HepG2 (cell line): ENCODE measurements around the gene NCOR2. TPM values are rescaled to one million over a fixed set of nuclear protein-coding genes. Genes with fewer than 3 reads are reported as not detected.

ENCODE experiments used
- DRAP1 ChIP-seq: IDR thresholded peaks from 2 replicates; pipeline ENCODE4 v1.6.1; 2016; ENCODE audit warnings: missing genetic modification reagents, missing compliant biosample characterization
- ETS1 ChIP-seq: sonication (generic); formaldehyde crosslinking; IDR thresholded peaks from 2 replicates; pipeline ENCODE4 v1.4.0; 2020; ENCODE audit warnings: missing genetic modification reagents
- HOXA3 ChIP-seq: sonication (generic); formaldehyde crosslinking; IDR thresholded peaks from 2 replicates; pipeline ENCODE4 v1.5.0; 2020; ENCODE audit warnings: missing genetic modification reagents
- KAT8 ChIP-seq: IDR thresholded peaks from 2 replicates; pipeline ENCODE4 v1.6.1; 2016; ENCODE audit warnings: missing genetic modification reagents, missing compliant biosample characterization
- MLLT10 ChIP-seq: sonication (generic); formaldehyde crosslinking; IDR thresholded peaks from 2 replicates; pipeline ENCODE4 v1.4.0; 2020; ENCODE audit warnings: missing genetic modification reagents
- MXD1 ChIP-seq: sonication (generic); formaldehyde crosslinking; IDR thresholded peaks from 2 replicates; pipeline ENCODE4 v1.4.0; 2020; ENCODE audit warnings: mild to moderate bottlenecking, missing genetic modification reagents
- NFRKB ChIP-seq: fragments of 450-650 bp; IDR thresholded peaks from 2 replicates; pipeline ENCODE4 v1.6.1; 2017
- RBM39 ChIP-seq: fragments of 200-400 bp; formaldehyde crosslinking; IDR thresholded peaks from one replicate; pipeline ENCODE4 v1.6.1; 2018; ENCODE audit warnings: antibody characterized with exemption, mild to moderate bottlenecking, low read depth, low read length; ENCODE audit not compliant: poor library complexity, severe bottlenecking
- SNAPC4 ChIP-seq: sonication (generic); formaldehyde crosslinking; IDR thresholded peaks from 2 replicates; pipeline ENCODE4 v1.4.0; 2020; ENCODE audit warnings: mild to moderate bottlenecking, missing genetic modification reagents
- ZBTB33 ChIP-seq: sonication (generic); formaldehyde crosslinking; IDR thresholded peaks from 2 replicates; pipeline ENCODE4 v1.4.0; 2020; ENCODE audit warnings: missing genetic modification reagents
- ZFY ChIP-seq: sonication (generic); formaldehyde crosslinking; IDR thresholded peaks from 2 replicates; pipeline ENCODE4 v1.4.0; 2020; ENCODE audit warnings: missing genetic modification reagents
- ZGPAT ChIP-seq: IDR thresholded peaks from 2 replicates; pipeline ENCODE4 v1.6.1; 2016; ENCODE audit warnings: mild to moderate bottlenecking
- ZNF354B ChIP-seq: sonication (generic); formaldehyde crosslinking; IDR thresholded peaks from 2 replicates; pipeline ENCODE4 v1.8.0; 2022; ENCODE audit warnings: mild to moderate bottlenecking, missing genetic modification reagents
- ZNF460 ChIP-seq: sonication (generic); formaldehyde crosslinking; IDR thresholded peaks from 2 replicates; pipeline ENCODE4 v1.5.1; 2020; ENCODE audit warnings: missing genetic modification reagents, mild to moderate bottlenecking, borderline replicate concordance
- ZNF850 ChIP-seq: sonication (generic); formaldehyde crosslinking; conservative IDR thresholded peaks from 2 replicates; pipeline ENCODE4 v1.9.0; 2021; ENCODE audit warnings: mild to moderate bottlenecking, missing genetic modification reagents
- ZSCAN31 ChIP-seq: sonication (generic); formaldehyde crosslinking; IDR thresholded peaks from 2 replicates; pipeline ENCODE4 v1.5.0; 2020; ENCODE audit warnings: low read depth, mild to moderate bottlenecking, missing genetic modification reagents
- polyA plus RNA-seq, 8 experiments: library from polyadenylated mRNA; depleted of rRNA in 3 of 8; stranded (reverse) in 7 of 8; unstranded in 1 of 8; fragments of >200 nt; fragmentation: Illumina TruSeq in 4 of 8; extraction: Trizol in 4 of 8; gene quantifications; 2 replicates each; pipeline versions ENCODE4 v1.2.1 to v1.2.3, GENCODE V29; 2011 to 2016; ENCODE audit warnings: low read depth in 4 of 8, missing spikeins in 1 of 8, mixed read lengths in 1 of 8; ENCODE audit not compliant: insufficient read depth in 1 of 8
- total RNA-seq, 5 experiments: library from RNA; depleted of rRNA; stranded (reverse); fragments of >200 nt; fragmentation: Illumina TruSeq; extraction: Trizol; gene quantifications; 2 replicates each; pipeline ENCODE4 v1.2.3, GENCODE V29; 2016; ENCODE audit warnings: low read depth in 1 of 5

NCOR2 gene
- total and polyA plus RNA-seq, 2 of the 13 experiments (the other 11 are each of a cell fraction or from before 2014, with no cell fraction given), result 4.5 to 5.7 TPM

- TF ChIP-seq SNAPC4 (no peak), MXD1 (no peak), KAT8 (no peak), ZGPAT (CRISPR knock-in tag) (peak; percentile 84; the same call in 1 of the 2 replicates), ZNF460 (CRISPR knock-in tag) (no peak), ZSCAN31 (CRISPR knock-in tag) (no peak), ZFY (no peak; the same call in 1 of the 2 replicates), ZNF354B (CRISPR knock-in tag) (no peak), ZBTB33 (CRISPR knock-in tag) (peak; percentile 45; the same call in 1 of the 2 replicates), HOXA3 (CRISPR knock-in tag) (peak; percentile 66), ETS1 (CRISPR knock-in tag) (no peak), ZNF850 (CRISPR knock-in tag) (no peak), MLLT10 (no peak), DRAP1 (CRISPR knock-in tag) (0 out of 2 replicates have a peak, but pooled peaks have one; percentile 10), RBM39 (no peak), NFRKB (no peak)
Measured at GRCh38 chr12:124609041-124609989, 41.9 kb upstream of the NCOR2 start (continued).
